Activated CD4-positive, alpha-beta T cell treated with anti-CD3 and anti-CD28 coated beads, Interleukin-2, amount 50 U/mL, for 24 hours (primary cell): ENCODE data around the gene SYNJ2.

Experiments used
- DNase-seq, 2 donors: peaks; one replicate each; pipeline ENCODE4 v3.0.0-alpha.2; 2020; ENCODE audit warnings: low read depth in 1 of 2, low spot score in 1 of 2

SYNJ2 gene

GRCh38 chr6:157981132-157981394 lies 600 bp upstream of the SYNJ2 start:
- DNase-seq: no peak

GRCh38 chr6:157982102-157982562 lies 469 bp downstream of the SYNJ2 start:
- peak in 1 of 2 donors; percentile 15 for DNase-seq

GRCh38 chr6:157982563-157983405 lies 1.1 kb downstream of the SYNJ2 start:
- DNase-seq: no peak

GRCh38 chr6:157983406-157984119 lies 1.9 kb downstream of the SYNJ2 start:
- no peak for DNase-seq

GRCh38 chr6:157984128-157984527 lies 2.5 kb downstream of the SYNJ2 start:
- DNase-seq: no peak

GRCh38 chr6:157984686-157985225 lies 3.1 kb downstream of the SYNJ2 start:
- no peak for DNase-seq

GRCh38 chr6:157985378-157986155 lies 3.9 kb downstream of the SYNJ2 start:
- no peak for DNase-seq

- DNase-seq: no peak
These were observed 6.4 kb downstream of the SYNJ2 start for GRCh38 chr6:157987788-157988699.

- no peak for DNase-seq
These were observed 7.0 kb downstream of the SYNJ2 start for GRCh38 chr6:157988700-157989063.

- no peak for DNase-seq
These were observed 8.1 kb downstream of the SYNJ2 start for GRCh38 chr6:157989541-157990289.

GRCh38 chr6:157990321-157991066 lies 8.8 kb downstream of the SYNJ2 start:
- DNase-seq: no peak

- DNase-seq: no peak
These were observed 9.4 kb downstream of the SYNJ2 start for GRCh38 chr6:157991067-157991432.

GRCh38 chr6:157993076-157993475 lies 11.4 kb downstream of the SYNJ2 start:
- DNase-seq: no peak

GRCh38 chr6:157994125-157994795 lies 12.6 kb downstream of the SYNJ2 start:
- no peak for DNase-seq

GRCh38 chr6:157995458-157995857 lies 13.8 kb downstream of the SYNJ2 start:
- no peak for DNase-seq

- no peak for DNase-seq
These were observed 14.6 kb downstream of the SYNJ2 start for GRCh38 chr6:157996201-157996712.

- DNase-seq: no peak
These were observed 15.4 kb downstream of the SYNJ2 start for GRCh38 chr6:157996918-157997702.
